Measurements from ENCODE around the gene TSSK1B. TPM values are rescaled to one million over a fixed set of nuclear protein-coding genes. Genes with fewer than 3 reads are reported as not detected.

Gene TSSK1B
- total and polyA plus RNA-seq, 2 of the 8 experiments (the other 6 are each of a cell fraction or from before 2014, with no cell fraction given): 0.05 TPM; not detected in 1

- Histone ChIP-seq H4K8ac (ENCODE audit: extremely low read depth, insufficient read depth, low read length) (no peak overlapping the region), H3K4me2 (ENCODE audit: insufficient read depth in 1 of 2, low read depth in 2 of 2, low read length in 2 of 2) (no peak overlapping the region), H2AK5ac (ENCODE audit: low read depth, low read length) (no peak overlapping the region), H3K27ac (ENCODE audit: low read depth, low read length) (no peak overlapping the region), H2BK120ac (replicated peaks; ENCODE audit: low read depth, low read length) (no peak overlapping the region), H4K91ac (replicated peaks; ENCODE audit: insufficient read length, low read length) (no peak overlapping the region), H3K27me3 (replicated peaks in 1 of 4; ENCODE audit: control insufficient read depth in 3 of 4, extremely low read depth in 1 of 4, insufficient read depth in 3 of 4, low read length in 3 of 4) (no peaks in the 10 kb centered on the region), H3K18ac (ENCODE audit: extremely low read depth, low read length) (no peak overlapping the region), H2BK15ac (ENCODE audit: low read length) (no peak overlapping the region), H3K23me2 (ENCODE audit: low read depth, low read length) (no peaks in the 10 kb centered on the region), H3K79me2 (ENCODE audit: control insufficient read depth in 1 of 2, insufficient read depth in 2 of 2, low read length in 2 of 2) (no peaks in the 10 kb centered on the region), H4K5ac (ENCODE audit: insufficient read length, low read depth, low read length) (no peak overlapping the region), H3K4me1 (replicated peaks in 1 of 4; ENCODE audit: control insufficient read depth in 3 of 4, insufficient read depth in 4 of 4, low read length in 3 of 4) (no peaks in the 10 kb centered on the region), H3K23ac (ENCODE audit: insufficient read length) (no peak overlapping the region), H3K36me3 (ENCODE audit: control insufficient read depth in 2 of 4, insufficient read depth in 4 of 4, low read length in 3 of 4) (no peaks in the 10 kb centered on the region), H3K4ac (replicated peaks; ENCODE audit: insufficient read length, low read depth, low read length) (no peak overlapping the region), H3K79me1 (ENCODE audit: low read depth, low read length) (no peaks in the 10 kb centered on the region), H3K14ac (ENCODE audit: insufficient read length) (no peak overlapping the region), H3K56ac (replicated peaks; ENCODE audit: insufficient read length, low read depth, low read length) (no peak overlapping the region), H4K20me1 (replicated peaks in 1 of 2; ENCODE audit: control insufficient read depth in 1 of 2, insufficient read depth in 2 of 2, low read length in 2 of 2) (no peaks in the 10 kb centered on the region), H3K4me3 (ENCODE audit: extremely low read depth in 1 of 4, insufficient read depth in 2 of 4, low read depth in 3 of 4, low read length in 4 of 4) (no peak overlapping the region), H3K9ac (replicated peaks in 1 of 4; ENCODE audit: extremely low read depth in 1 of 4, low read depth in 3 of 4, low read length in 3 of 4) (no peak overlapping the region), H2BK20ac (ENCODE audit: low read length) (no peak overlapping the region), H2BK5ac (ENCODE audit: low read depth, low read length) (no peak overlapping the region), H2BK12ac (ENCODE audit: low read depth, low read length) (no peak overlapping the region), H3K9me3 (ENCODE audit: insufficient read depth in 2 of 2, low read depth in 1 of 2, low read length in 1 of 2) (peaks cover 0 to 2% of the 10 kb centered on the region in 2 experiments; a peak in 1 of 4 replicates), H2AFZ (ENCODE audit: low read length) (no peak overlapping the region)
- ChIA-PET CTCF (ENCODE audit: partially characterized antibody) (interaction anchor here (0.7 to 2.3 kb wide), 2 partner anchors 9 to 60 kb away, joined by 3 to 6 read pairs; no protein-coding TSS in a partner anchor), POLR2A (ENCODE audit: partially characterized antibody) (no interaction called here)
- no peak for DNase-seq (ENCODE audit: low read depth in 1 of 2, low spot score in 2 of 2)
- no peak for TF ChIP-seq POLR2AphosphoS5 (IDR thresholded peaks at IDR 0.05; ENCODE audit: low read depth, low read length)
- no peak for TF ChIP-seq SRF (IDR thresholded peaks at IDR 0.05; ENCODE audit: low read depth, low read length)
- TF ChIP-seq CREB1 (IDR thresholded peaks at IDR 0.05): no peak
- TF ChIP-seq, protein P1, sequence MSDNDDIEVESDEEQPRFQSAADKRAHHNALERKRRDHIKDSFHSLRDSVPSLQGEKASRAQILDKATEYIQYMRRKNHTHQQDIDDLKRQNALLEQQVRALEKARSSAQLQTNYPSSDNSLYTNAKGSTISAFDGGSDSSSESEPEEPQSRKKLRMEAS (IDR thresholded peaks at IDR 0.05): no peak
- no peak for TF ChIP-seq CTBP2 (IDR thresholded peaks at IDR 0.05; ENCODE audit: borderline replicate concordance, insufficient read depth, insufficient read length, low read length)
- no peak for TF ChIP-seq SAP30 (IDR thresholded peaks at IDR 0.05; ENCODE audit: insufficient read depth, insufficient replicate concordance, low read length)
- no peak for TF ChIP-seq GTF2F1 (IDR thresholded peaks at IDR 0.05; ENCODE audit: borderline replicate concordance, low read depth, low read length)
- TF ChIP-seq TEAD4 (IDR thresholded peaks at IDR 0.05; ENCODE audit: low read depth, low read length): no peak
- TF ChIP-seq POLR2A (IDR thresholded peaks at IDR 0.05; ENCODE audit: control extremely low read depth in 1 of 2, low read depth in 2 of 2, low read length in 2 of 2): no peak
- TF ChIP-seq, protein P2, sequence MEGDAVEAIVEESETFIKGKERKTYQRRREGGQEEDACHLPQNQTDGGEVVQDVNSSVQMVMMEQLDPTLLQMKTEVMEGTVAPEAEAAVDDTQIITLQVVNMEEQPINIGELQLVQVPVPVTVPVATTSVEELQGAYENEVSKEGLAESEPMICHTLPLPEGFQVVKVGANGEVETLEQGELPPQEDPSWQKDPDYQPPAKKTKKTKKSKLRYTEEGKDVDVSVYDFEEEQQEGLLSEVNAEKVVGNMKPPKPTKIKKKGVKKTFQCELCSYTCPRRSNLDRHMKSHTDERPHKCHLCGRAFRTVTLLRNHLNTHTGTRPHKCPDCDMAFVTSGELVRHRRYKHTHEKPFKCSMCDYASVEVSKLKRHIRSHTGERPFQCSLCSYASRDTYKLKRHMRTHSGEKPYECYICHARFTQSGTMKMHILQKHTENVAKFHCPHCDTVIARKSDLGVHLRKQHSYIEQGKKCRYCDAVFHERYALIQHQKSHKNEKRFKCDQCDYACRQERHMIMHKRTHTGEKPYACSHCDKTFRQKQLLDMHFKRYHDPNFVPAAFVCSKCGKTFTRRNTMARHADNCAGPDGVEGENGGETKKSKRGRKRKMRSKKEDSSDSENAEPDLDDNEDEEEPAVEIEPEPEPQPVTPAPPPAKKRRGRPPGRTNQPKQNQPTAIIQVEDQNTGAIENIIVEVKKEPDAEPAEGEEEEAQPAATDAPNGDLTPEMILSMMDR (IDR thresholded peaks at IDR 0.05; ENCODE audit: control extremely low read depth in 1 of 3, insufficient read depth in 1 of 3, low read depth in 1 of 3, low read length in 3 of 3): no peak
- TF ChIP-seq SP1 (IDR thresholded peaks at IDR 0.05; ENCODE audit: low read depth, low read length): no peak
- TF ChIP-seq HDAC2 (IDR thresholded peaks at IDR 0.05; ENCODE audit: borderline replicate concordance in 1 of 2, low read depth in 2 of 2, low read length in 2 of 2): no peak
- no peak for FAIRE-seq
- 94% methylated on average over 2 of the region's 2 CpGs; no CpG with 5 or more reads in 1 of the 2 experiments for WGBS, 2 experiments (ENCODE audit: extremely low coverage in 1 of 2, insufficient coverage in 1 of 2, insufficient read length in 1 of 2, insufficient replicate concordance in 2 of 2, low coverage in 1 of 2, low lambda C conversion rate in 2 of 2, missing lambda C conversion rate in 1 of 2)
These were observed 15.7 kb upstream of the TSSK1B start for GRCh38 chr5:113450462-113450861.
